Suprapubic skin (tissue), 4 donors: Measurements from ENCODE around the gene TLCD3B. TPM values are rescaled to one million over a fixed set of nuclear protein-coding genes. Genes with fewer than 3 reads are reported as not detected.

Source experiments
- DNase-seq, 2 donors: peaks; one replicate each; pipeline ENCODE4 v3.0.0-alpha.2; 2019; ENCODE audit warnings: low spot score in 2 of 2
- H3K27ac ChIP-seq: fragments of 200-600 bp; sonication (generic); one replicate; pipeline ENCODE4 v1.5.1; 2019
- H3K27me3 ChIP-seq: fragments of 200-600 bp; sonication (generic); one replicate; pipeline ENCODE4 v1.5.1; 2019
- H3K36me3 ChIP-seq: fragments of 200-600 bp; sonication (generic); one replicate; pipeline ENCODE4 v1.5.1; 2019
- H3K4me1 ChIP-seq: fragments of 200-600 bp; sonication (generic); one replicate; pipeline ENCODE4 v1.5.1; 2019
- H3K4me3 ChIP-seq: fragments of 200-600 bp; sonication (generic); one replicate; pipeline ENCODE4 v1.5.1; 2019; ENCODE audit warnings: mild to moderate bottlenecking
- H3K9me3 ChIP-seq: fragments of 200-600 bp; sonication (generic); one replicate; pipeline ENCODE4 v1.5.1; 2019
- EP300 ChIP-seq: sonication (generic); formaldehyde crosslinking; IDR thresholded peaks from one replicate; pipeline ENCODE4 v1.6.1; 2017; ENCODE audit warnings: antibody characterized with exemption
- POLR2A ChIP-seq, 2 donors: fragments of 450-650 bp; IDR thresholded peaks; one replicate each; pipeline ENCODE4 v1.6.1; 2017; ENCODE audit warnings: antibody characterized with exemption in 2 of 2, mild to moderate bottlenecking in 2 of 2, moderate library complexity in 2 of 2
- POLR2AphosphoS5 ChIP-seq, 3 donors: sonication (generic); formaldehyde crosslinking; IDR thresholded peaks; one replicate each; pipeline ENCODE4 v1.6.1; 2017; ENCODE audit warnings: antibody characterized with exemption in 3 of 3
- WGBS: methylation state at CpG from one replicate; pipeline ENCODE4 v1.1.5; 2018; 5-methylcytosine and 5-hydroxymethylcytosine counted together
- total RNA-seq, 4 donors: library from RNA; depleted of rRNA; stranded (reverse); fragments of >200 nt; gene quantifications; one replicate each; pipeline ENCODE4 v1.1.0, GENCODE V29; 2016
- TF ChIP-seq, protein P1 (sequence below), 2 donors: fragments of 200-600 bp in 1 of 2; fragments of 450-650 bp in 1 of 2; sonication (generic) in 1 of 2; IDR thresholded peaks; one replicate each; pipeline ENCODE4 v1.5.1; 2016 to 2019; ENCODE audit warnings: antibody characterized with exemption in 2 of 2, mild to moderate bottlenecking in 1 of 2, moderate library complexity in 1 of 2

The TLCD3B gene
- total RNA-seq, 4 donors from 2014 or later: 0.81 to 1.4 TPM; not detected in 2

DNA sequence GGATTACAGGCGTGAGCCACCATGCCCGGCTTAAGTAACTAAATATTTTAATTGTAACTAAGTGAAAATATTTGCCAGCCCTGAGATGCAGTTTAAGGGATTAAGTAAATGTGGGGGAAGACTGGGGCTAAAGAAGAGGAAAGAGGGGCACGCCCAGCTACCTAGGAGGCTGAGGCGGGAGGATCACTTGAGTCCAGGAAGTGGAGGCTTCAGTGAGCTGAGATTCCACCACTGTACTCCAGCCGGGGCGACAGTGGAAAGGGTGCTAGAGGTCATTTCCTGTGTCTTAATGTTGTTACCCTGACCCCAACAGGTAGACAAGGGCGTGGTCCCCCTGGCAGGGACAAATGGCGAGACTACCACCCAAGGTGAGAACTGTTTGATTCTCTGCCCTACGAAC is 37.3 kb upstream of the TLCD3B start:
- no peak overlapping the region for H3K4me3 ChIP-seq
- 89% methylated on average over 8 of the region's 9 CpGs for WGBS

DNA sequence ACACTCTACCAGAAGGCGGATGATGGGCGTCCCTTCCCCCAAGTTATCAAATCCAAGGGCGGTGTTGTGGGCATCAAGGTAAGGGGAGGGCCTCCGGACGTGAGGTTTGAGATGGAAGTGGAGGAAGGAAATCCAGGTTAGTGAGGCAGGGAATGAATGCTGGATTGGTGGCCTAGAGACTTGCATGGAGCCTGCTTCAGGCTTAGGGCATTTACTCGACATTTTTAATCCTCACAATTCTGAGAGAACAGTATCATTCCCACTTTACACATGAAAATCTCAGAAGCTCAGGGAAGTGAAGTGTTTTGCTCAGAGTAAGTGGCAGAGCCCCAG is 36.5 kb upstream of the TLCD3B start:
- Histone ChIP-seq H3K27me3 (no peaks in the 10 kb centered on the region), H3K4me1 (peaks cover 58% of the 10 kb centered on the region), H3K27ac (no peak overlapping the region), H3K9me3 (no peaks in the 10 kb centered on the region), H3K36me3 (peaks cover 50% of the 10 kb centered on the region), H3K4me3 (peak overlapping the region; percentile 96)
- 56% methylated on average over 6 of the region's 6 CpGs for WGBS
- no peak for DNase-seq
- TF ChIP-seq POLR2A (IDR thresholded peaks at IDR 0.05) (no peak), EP300 (no peak), POLR2AphosphoS5 (IDR thresholded peaks at IDR 0.05) (no peak)
- TF ChIP-seq, protein P1, sequence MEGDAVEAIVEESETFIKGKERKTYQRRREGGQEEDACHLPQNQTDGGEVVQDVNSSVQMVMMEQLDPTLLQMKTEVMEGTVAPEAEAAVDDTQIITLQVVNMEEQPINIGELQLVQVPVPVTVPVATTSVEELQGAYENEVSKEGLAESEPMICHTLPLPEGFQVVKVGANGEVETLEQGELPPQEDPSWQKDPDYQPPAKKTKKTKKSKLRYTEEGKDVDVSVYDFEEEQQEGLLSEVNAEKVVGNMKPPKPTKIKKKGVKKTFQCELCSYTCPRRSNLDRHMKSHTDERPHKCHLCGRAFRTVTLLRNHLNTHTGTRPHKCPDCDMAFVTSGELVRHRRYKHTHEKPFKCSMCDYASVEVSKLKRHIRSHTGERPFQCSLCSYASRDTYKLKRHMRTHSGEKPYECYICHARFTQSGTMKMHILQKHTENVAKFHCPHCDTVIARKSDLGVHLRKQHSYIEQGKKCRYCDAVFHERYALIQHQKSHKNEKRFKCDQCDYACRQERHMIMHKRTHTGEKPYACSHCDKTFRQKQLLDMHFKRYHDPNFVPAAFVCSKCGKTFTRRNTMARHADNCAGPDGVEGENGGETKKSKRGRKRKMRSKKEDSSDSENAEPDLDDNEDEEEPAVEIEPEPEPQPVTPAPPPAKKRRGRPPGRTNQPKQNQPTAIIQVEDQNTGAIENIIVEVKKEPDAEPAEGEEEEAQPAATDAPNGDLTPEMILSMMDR (IDR thresholded peaks at IDR 0.05): no peak

More for the DNA sequence above, 37.3 kb upstream of the TLCD3B start:
- no peaks in the 10 kb centered on the region for H3K9me3 ChIP-seq
- no peak for DNase-seq
- peak overlapping the region; percentile 12 for H3K27ac ChIP-seq
- TF ChIP-seq POLR2AphosphoS5 (IDR thresholded peaks at IDR 0.05): no peak
- no peak for TF ChIP-seq EP300
- TF ChIP-seq, protein P1 (IDR thresholded peaks at IDR 0.05): no peak
- no peaks in the 10 kb centered on the region for H3K27me3 ChIP-seq
- H3K36me3 ChIP-seq: peaks cover 57% of the 10 kb centered on the region
- peaks cover 53% of the 10 kb centered on the region for H3K4me1 ChIP-seq

DNA sequence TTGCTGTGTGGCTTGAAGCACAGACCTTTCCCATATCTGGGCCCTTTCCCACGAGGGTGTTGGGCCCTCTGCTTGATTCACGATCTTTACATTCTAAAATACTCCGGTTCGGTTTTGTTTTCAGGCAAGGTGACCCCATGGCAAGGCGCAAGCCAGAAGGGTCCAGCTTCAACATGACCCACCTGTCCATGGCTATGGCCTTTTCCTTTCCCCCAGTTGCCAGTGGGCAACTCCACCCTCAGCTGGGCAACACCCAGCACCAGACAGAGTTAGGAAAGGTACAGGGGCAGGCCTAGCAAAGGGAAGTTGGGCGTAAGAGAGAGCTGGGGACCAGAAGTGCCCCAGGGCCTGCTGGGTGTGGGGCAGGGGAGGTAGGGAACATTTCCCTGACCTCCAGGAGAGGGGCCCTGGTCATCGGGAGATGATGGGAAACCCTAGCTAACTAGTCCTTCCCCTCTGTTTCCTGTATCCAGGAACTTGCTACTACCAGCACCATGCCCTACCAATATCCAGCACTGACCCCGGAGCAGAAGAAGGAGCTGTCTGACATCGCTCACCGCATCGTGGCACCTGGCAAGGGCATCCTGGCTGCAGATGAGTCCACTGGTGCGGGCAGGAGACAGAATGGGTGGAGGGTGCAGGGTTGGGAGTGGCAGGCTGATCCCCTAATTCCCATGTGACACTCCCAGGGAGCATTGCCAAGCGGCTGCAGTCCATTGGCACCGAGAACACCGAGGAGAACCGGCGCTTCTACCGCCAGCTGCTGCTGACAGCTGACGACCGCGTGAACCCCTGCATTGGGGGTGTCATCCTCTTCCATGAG is 35.9 kb upstream of the TLCD3B start:
- H3K27me3 ChIP-seq: no peaks in the 10 kb centered on the region
- DNase-seq: no peak
- H3K36me3 ChIP-seq: peaks cover 45% of the 10 kb centered on the region
- no peaks in the 10 kb centered on the region for H3K9me3 ChIP-seq
- no peak for TF ChIP-seq POLR2A (IDR thresholded peaks at IDR 0.05)
- TF ChIP-seq, protein P1 (IDR thresholded peaks at IDR 0.05): no peak
- no peak for TF ChIP-seq POLR2AphosphoS5 (IDR thresholded peaks at IDR 0.05)
- TF ChIP-seq EP300: no peak
- H3K4me1 ChIP-seq: peaks cover 58% of the 10 kb centered on the region
- WGBS: 36% methylated on average over 18 of the region's 21 CpGs
- peak overlapping the region; percentile 96 for H3K4me3 ChIP-seq
- peak overlapping the region; percentile 98 for H3K27ac ChIP-seq

DNA sequence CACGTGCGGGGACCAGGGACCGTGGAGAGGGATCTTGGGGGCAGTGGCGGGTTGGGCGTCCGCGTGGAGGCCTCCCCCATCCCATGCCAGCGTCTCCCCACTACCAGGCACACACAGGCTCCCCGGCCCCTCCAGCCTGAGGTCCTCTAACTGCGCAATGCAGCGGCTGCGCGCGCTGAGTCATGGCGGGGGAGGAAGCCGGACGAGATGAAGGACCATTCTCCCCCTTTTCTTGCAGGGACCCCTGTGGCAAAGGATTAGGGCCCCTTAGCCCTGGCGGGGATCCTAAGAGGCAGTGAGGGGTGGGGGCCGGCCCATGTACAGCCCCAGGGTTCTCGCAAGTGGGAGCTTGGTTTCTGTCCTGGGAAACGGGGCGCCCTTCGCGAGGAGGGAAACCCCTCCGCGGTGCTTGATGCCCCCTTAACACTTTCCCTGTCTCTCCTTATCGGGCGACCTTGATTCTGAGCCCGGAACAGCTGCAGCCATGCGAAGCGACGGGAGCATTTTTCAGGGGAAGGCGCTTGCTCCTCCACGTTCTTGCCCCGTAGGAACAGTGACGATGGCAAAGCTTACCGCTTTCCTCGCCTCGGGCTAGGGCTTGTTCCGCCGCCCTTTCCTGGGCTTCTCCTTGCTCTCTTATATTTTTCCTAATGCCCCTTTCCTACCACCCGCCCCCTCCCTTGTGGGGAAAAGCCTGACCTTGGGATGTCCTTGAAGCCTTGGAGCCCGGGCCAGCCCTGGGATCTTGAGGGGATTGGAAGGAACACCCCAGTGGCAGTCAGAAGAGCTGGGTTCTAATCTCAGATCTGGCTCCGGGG is 35.1 kb upstream of the TLCD3B start:
- Histone ChIP-seq H3K27me3 (no peaks in the 10 kb centered on the region), H3K9me3 (no peaks in the 10 kb centered on the region), H3K36me3 (peaks cover 36% of the 10 kb centered on the region), H3K4me3 (peak overlapping the region; percentile 96), H3K27ac (peak overlapping the region; percentile 98), H3K4me1 (peaks cover 58% of the 10 kb centered on the region)
- no peak for DNase-seq
- 1% methylated on average over 35 of the region's 44 CpGs for WGBS
- TF ChIP-seq POLR2AphosphoS5 (IDR thresholded peaks at IDR 0.05) (peak in 1 of 3 donors; percentile 0), EP300 (no peak), POLR2A (IDR thresholded peaks at IDR 0.05) (no peak)

DNA sequence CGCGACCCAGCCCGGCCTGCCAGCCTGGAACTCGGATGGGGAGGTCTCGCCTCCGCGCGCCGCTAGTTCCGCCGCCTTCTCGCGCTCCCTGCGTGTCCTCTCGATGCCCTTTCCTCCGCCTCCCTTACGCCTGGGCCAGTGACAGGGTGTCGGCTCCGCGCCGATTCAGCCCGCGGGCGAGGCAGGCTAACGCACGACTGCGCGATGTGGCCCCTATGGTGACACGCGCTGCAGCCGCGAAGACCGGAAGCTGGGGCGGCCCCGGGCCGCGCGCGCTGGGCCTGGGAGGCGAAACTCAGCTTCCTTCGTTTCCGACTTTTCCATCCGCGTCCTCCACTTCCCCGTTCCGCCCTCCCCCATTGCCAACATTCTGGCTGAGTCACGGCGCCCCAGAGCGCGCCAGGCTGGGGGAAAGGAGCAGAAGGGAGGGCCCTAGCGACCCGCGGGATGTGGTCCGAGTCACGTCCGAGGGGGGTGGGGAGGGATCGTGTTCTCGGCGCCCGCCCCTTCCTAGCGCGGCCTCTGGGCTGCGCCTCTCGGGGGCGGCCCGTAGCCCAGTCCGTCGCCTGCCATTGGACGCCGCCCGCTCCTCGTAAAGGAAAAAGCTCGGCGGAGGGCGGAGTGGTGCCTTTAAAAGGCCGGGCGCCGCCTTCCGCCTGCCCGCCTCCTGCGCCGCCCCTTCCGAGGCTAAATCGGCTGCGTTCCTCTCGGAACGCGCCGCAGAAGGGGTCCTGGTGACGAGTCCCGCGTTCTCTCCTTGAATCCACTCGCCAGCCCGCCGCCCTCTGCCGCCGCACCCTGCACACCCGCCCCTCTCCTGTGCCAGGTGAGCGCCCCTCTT is 34.3 kb upstream of the TLCD3B start, which contains the start of gene ALDOA:
ALDOA (plus strand) TSS at position 659 of the 841 bp plus-strand sequence. CDS start 1,138 bp downstream, outside the sequence.
- Histone ChIP-seq H3K36me3 (peaks cover 30% of the 10 kb centered on the region), H3K27me3 (no peaks in the 10 kb centered on the region), H3K4me1 (peaks cover 64% of the 10 kb centered on the region), H3K27ac (peak within 1 kb of the TSS; percentile 98), H3K4me3 (peak within 1 kb of the TSS; percentile 96), H3K9me3 (no peaks in the 10 kb centered on the region)
- TF ChIP-seq POLR2A (IDR thresholded peaks at IDR 0.05) (peak; percentile 92 to 98), EP300 (no peak), POLR2AphosphoS5 (IDR thresholded peaks at IDR 0.05) (peak; percentile 6 to 85 (median 75))
- TF ChIP-seq, protein P1 (IDR thresholded peaks at IDR 0.05): no peak
- WGBS: 0% methylated on average over 23 of the region's 99 CpGs
- DNase-seq: peak; percentile 98 to 99
